HAP-1 (cell line): ENCODE results near the gene IGSF11.
"Not testable (repeated sequence)": the region's sequence is repeated elsewhere in the genome, so short reads cannot be mapped to it uniquely, and the experiment has no call there.

Source experiments
- DNase-seq, 2 experiments: peaks; one replicate each; pipeline ENCODE4 v3.0.0-alpha.2; 2016 to 2020; ENCODE audit warnings: low spot score in 2 of 2
- H3K27me3 ChIP-seq: fragments of 250-450 bp; sonication (Bioruptor Pico); 2 replicates; pipeline ENCODE4 v1.5.1; 2020; ENCODE audit warnings: low read depth, mild to moderate bottlenecking, moderate library complexity
- H3K36me3 ChIP-seq: fragments of 250-450 bp; sonication (Bioruptor Pico); replicated peaks from 2 replicates; pipeline ENCODE4 v1.5.1; 2020; ENCODE audit warnings: mild to moderate bottlenecking
- H3K4me1 ChIP-seq: fragments of 250-450 bp; sonication (Bioruptor Pico); 2 replicates; pipeline ENCODE4 v1.5.1; 2020; ENCODE audit warnings: mild to moderate bottlenecking
- H3K4me3 ChIP-seq: fragments of 250-450 bp; sonication (Bioruptor Pico); 2 replicates; pipeline ENCODE4 v1.5.1; 2020; ENCODE audit warnings: mild to moderate bottlenecking, moderate library complexity
- H3K9me3 ChIP-seq: fragments of 250-450 bp; sonication (Bioruptor Pico); 2 replicates; pipeline ENCODE4 v1.5.1; 2020; ENCODE audit warnings: mild to moderate bottlenecking, moderate library complexity
- in situ Hi-C: fragments of 300-500 bp; cut with MboI; formaldehyde crosslinking; loops from 3 replicates; pipeline ENCODE4 v1.14.3; 2020; ENCODE audit warnings: low sequenced_read_pairs, inconsistent platforms, mixed read lengths

IGSF11 gene

DNA sequence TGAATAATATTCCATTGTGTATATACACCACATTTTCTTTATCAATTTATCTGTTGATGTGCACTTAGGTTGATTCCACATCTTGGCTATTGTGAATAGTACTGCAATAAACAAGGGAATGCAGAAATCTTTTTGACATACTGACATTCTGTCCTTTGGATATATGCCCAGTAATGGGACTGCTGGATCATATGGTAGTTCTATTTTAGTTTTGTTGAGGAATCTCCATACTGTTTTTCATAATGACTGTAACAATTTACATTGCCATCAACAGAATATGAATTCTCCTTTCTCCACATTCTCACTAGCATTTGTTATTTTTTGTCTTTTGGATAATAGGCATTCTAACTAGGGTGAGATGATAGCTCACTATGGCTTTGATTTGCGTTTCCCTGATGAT, 174.7 kb downstream of the IGSF11 start:
- H3K4me3 ChIP-seq, result no peak overlapping the region
- in situ Hi-C loops, result no loop called here
- no peak for DNase-seq
- H3K36me3 ChIP-seq, result no peaks in the 10 kb centered on the region
- H3K4me1 ChIP-seq, result no peaks in the 10 kb centered on the region
- H3K27me3 ChIP-seq, result no peaks in the 10 kb centered on the region
- H3K9me3 ChIP-seq, result no peaks in the 10 kb centered on the region; the same call in 1 of the 2 replicates

DNA sequence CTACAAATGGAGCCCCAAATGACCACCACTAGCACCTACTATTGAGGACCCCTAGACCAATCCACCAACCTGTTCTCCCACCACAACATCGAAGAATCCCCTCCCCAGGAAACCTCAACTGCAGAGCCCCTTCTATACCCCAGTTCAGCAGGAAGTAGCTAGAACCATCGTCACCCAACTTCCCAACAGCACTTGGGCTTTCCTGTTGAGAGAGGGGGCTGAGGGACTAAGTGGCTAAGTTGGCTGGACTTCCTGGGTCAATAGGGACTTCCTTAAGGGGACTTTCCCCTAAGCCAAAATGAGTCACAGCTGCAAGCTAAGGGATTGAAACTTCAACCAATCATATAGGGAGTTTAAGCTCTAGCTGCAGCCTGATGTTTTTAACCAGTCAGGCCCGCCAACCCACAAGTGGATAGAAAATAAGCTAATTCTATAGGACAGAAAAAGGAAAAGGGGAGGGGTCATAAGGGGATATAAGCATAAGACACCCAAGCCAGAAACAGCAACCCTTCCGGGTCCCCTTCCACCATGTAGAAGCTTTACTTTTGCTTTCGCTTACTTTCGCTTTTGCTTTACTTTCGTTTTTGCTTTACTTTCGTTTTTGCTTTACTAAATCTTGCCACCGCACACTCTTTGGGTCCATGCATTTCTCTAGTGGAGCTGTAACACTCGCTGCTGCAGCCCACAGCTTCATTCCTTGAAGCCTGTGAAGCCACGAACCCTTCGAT, 183.0 kb downstream of the IGSF11 start:
- H3K36me3 ChIP-seq, H3K4me1 ChIP-seq, H3K4me3 ChIP-seq, H3K27me3 ChIP-seq, DNase-seq, in situ Hi-C loops, H3K9me3 ChIP-seq: not testable (repeated sequence)

DNA sequence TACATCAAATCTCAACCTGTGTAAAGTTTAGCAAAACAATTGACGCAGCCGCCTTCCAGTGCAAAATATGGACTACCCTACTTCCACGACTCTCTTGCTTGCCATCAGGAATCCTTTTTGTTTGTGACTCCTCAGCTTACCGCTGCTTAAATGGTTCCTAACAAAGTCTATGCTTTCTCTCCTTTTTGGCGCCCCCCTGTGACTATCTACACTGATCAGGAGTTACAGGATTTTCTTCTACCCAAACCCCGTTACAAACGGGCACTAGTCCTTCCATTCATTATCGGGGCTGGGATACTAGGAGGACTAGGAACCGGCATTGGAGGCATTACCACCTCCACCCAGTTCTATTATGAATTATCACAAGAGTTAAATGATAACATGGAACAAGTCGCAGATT, 184.0 kb downstream of the IGSF11 start:
- Histone ChIP-seq H3K27me3 (no peaks in the 10 kb centered on the region), H3K9me3 (no peaks in the 10 kb centered on the region), H3K4me3 (no peak overlapping the region), H3K4me1 (no peaks in the 10 kb centered on the region), H3K36me3 (no peaks in the 10 kb centered on the region)
- in situ Hi-C loops, result no loop called here
- DNase-seq, result no peak
